Adrenal gland (tissue), 12 donors: Measurements from ENCODE around the gene ARPIN. TPM values are rescaled to one million over a fixed set of nuclear protein-coding genes. Genes with fewer than 3 reads are reported as not detected.

Experiments used
- DNase-seq, 7 donors: peaks; one replicate each; pipeline ENCODE4 v3.0.0-alpha.2; 2019 to 2020
- H3K27ac ChIP-seq, 5 donors: fragments of 200-600 bp; sonication (generic) in 4 of 5; 1 replicate in 3 of 5; 2 replicates in 2 of 5; pipeline versions ENCODE4 v1.5.1 to v1.8.0; 2016 to 2020; ENCODE audit warnings: mild to moderate bottlenecking in 1 of 5
- H3K27me3 ChIP-seq: fragments of 200-600 bp; 2 replicates; pipeline ENCODE4 v1.8.0; 2021
- H3K36me3 ChIP-seq, 2 donors: fragments of 200-600 bp; replicated peaks in 1 of 2; 1 replicate in 1 of 2; 2 replicates in 1 of 2; pipeline versions ENCODE4 v1.5.1 to v1.8.0; 2018 to 2022
- H3K4me1 ChIP-seq, 2 donors: fragments of 200-600 bp; replicated peaks in 1 of 2; 1 replicate in 1 of 2; 2 replicates in 1 of 2; pipeline versions ENCODE4 v1.5.1 to v1.8.0; 2018 to 2021
- H3K4me3 ChIP-seq, 4 donors: fragments of 200-600 bp; sonication (generic) in 3 of 4; one replicate each; pipeline ENCODE4 v1.5.1; 2016 to 2018
- H3K9me3 ChIP-seq, 3 donors: fragments of 200-600 bp; sonication (generic) in 1 of 3; replicated peaks in 1 of 3; 1 replicate in 2 of 3; 2 replicates in 1 of 3; pipeline versions ENCODE4 v1.5.1 to v1.8.0; 2016 to 2021
- POLR2A ChIP-seq, 2 donors: fragments of 450-650 bp; IDR thresholded peaks; one replicate each; pipeline ENCODE4 v1.6.1; 2017; ENCODE audit warnings: antibody characterized with exemption in 2 of 2, mild to moderate bottlenecking in 2 of 2, moderate library complexity in 1 of 2
- WGBS, 4 donors: extraction: QIAGEN DNeasy Blood & Tissue Kit in 2 of 4; methylation state at CpG; one replicate each; pipeline versions ENCODE4 v1.1.5 to v1.1.7; 2013 to 2017; 5-methylcytosine and 5-hydroxymethylcytosine counted together
- intact Hi-C, 2 donors: fragments of 100-400 bp; cut with DNase I; formaldehyde crosslinking; loops; one replicate each; pipeline versions ENCODE4 v1.14.1 to v1.15.0; 2022 to 2023
- polyA plus RNA-seq, 3 donors: library from polyadenylated mRNA; stranded (reverse); fragments of 200-250 nt in 2 of 3; fragments of 350-450 nt in 1 of 3; fragmentation: Illumina TruSeq in 1 of 3; extraction: RNeasy Lipid Tissue Mini Kit (QIAGEN cat#74804) in 1 of 3; gene quantifications; one replicate each; pipeline ENCODE4 v1.2.3, GENCODE V29; 2013 to 2014
- total RNA-seq, 9 donors: library from RNA; depleted of rRNA in 4 of 9; stranded (reverse); fragments of >200 nt in 4 of 9; fragments of 120-200 nt in 1 of 9; fragmentation: NEBNext Ultra II Directional in 1 of 9; extraction: Animal tissue kit (Norgen Biotek cat#: 25700) in 1 of 9; gene quantifications; one replicate each; pipeline versions ENCODE4 v1.1.0 to v1.2.4, GENCODE V29; 2013 to 2023
- TF ChIP-seq, protein P1 (sequence below), 6 experiments: fragments of 450-650 bp in 4 of 6; fragments of 200-600 bp in 2 of 6; sonication (generic) in 1 of 6; IDR thresholded peaks; 1 replicate in 5 of 6; 2 replicates in 1 of 6; pipeline versions ENCODE4 v1.5.1 to v1.8.0; 2016 to 2021; ENCODE audit warnings: antibody characterized with exemption in 6 of 6, mild to moderate bottlenecking in 2 of 6, moderate library complexity in 1 of 6
- donor health status: healthy with polysubstance abuse.
- donor health status: Bipolar disorder and iron deficiency.
- donor health status: DM: yes; HTN: yes; CAD: no.
- donor health status: DM: no; HTN: no; CAD: no.
- donor health status: DM: no; HTN: no; CAD: no.
- donor health status: DM: yes; HTN: yes; CAD: no.

The ARPIN gene
- total and polyA plus RNA-seq, 12 donors: 5.6 to 18.2 (median 9.1) TPM

DNA sequence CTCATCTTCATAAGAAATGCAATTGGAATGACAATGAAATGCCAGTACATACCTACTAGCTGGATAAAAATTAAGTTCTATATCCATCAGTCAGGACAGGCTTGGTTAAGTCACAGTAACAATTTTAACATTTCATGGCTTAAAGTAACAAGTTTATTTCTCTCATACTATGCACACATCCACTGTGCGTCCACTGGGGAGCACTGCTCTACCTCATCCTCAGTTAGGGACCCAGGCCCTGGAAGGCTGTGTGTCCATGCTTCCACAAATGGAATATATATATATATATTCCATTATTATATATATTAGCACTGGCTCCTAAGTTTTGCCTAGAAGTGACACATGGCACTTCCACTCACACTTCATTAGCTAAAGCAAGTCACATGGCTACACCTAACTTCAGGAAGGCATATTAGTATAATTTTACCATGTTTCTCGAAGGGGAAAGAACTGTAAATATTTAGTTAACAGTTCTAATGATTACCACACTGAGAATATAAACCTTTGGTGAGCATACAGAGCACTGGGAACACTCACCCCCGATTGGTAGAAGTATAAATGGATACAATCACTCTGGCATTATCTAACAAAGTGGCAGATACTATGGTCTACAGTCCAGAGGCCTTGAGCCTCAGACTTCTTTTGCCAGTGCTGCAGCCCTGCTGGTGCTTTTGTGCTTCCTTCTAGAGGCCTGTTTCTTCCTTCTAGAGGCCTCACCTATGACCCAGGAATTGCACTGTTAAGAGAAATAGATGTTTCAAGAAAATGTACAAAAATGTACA is 47.6 kb downstream of the ARPIN start:
- no peaks in the 10 kb centered on the region for H3K9me3 ChIP-seq
- peaks cover 7 to 17% of the 10 kb centered on the region in 2 donors for H3K4me1 ChIP-seq
- intact Hi-C loops: no loop called here
- DNase-seq: no peak
- H3K27ac ChIP-seq: no peak overlapping the region
- TF ChIP-seq, protein P1, sequence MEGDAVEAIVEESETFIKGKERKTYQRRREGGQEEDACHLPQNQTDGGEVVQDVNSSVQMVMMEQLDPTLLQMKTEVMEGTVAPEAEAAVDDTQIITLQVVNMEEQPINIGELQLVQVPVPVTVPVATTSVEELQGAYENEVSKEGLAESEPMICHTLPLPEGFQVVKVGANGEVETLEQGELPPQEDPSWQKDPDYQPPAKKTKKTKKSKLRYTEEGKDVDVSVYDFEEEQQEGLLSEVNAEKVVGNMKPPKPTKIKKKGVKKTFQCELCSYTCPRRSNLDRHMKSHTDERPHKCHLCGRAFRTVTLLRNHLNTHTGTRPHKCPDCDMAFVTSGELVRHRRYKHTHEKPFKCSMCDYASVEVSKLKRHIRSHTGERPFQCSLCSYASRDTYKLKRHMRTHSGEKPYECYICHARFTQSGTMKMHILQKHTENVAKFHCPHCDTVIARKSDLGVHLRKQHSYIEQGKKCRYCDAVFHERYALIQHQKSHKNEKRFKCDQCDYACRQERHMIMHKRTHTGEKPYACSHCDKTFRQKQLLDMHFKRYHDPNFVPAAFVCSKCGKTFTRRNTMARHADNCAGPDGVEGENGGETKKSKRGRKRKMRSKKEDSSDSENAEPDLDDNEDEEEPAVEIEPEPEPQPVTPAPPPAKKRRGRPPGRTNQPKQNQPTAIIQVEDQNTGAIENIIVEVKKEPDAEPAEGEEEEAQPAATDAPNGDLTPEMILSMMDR (IDR thresholded peaks at IDR 0.05): no peak
- TF ChIP-seq POLR2A (IDR thresholded peaks at IDR 0.05): no peak
- no peak overlapping the region for H3K4me3 ChIP-seq
- H3K27me3 ChIP-seq: no peaks in the 10 kb centered on the region
- WGBS, 4 donors: 81 to 86% (median 84%) methylated on average over 3 of the region's 3 CpGs
- peaks cover 0 to 20% of the 10 kb centered on the region in 2 donors for H3K36me3 ChIP-seq

DNA sequence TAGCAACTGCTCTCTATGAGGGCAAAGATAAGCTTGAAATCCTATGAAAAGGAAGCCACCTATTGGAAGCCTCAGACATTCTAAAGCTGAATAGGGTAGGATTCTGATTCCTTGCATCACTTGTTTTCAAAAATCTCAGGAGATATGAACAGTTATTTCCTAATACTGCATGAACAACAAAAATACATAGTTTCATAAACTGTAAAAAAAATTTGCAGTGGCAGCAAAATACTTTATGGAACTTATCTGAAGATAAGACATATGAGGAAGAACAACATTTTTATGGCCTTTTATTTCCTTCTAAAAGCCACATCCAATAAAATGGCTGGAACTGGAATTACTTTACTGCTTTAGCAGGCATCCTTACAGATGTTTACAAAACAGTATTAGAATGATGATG is 48.8 kb downstream of the ARPIN start:
- intact Hi-C loops: no loop called here
- no peaks in the 10 kb centered on the region for H3K27me3 ChIP-seq
- H3K36me3 ChIP-seq: peaks cover 0 to 20% of the 10 kb centered on the region in 2 donors
- no peak overlapping the region for H3K27ac ChIP-seq
- no peak for DNase-seq
- peaks cover 7 to 17% of the 10 kb centered on the region in 2 donors for H3K4me1 ChIP-seq
- TF ChIP-seq POLR2A (IDR thresholded peaks at IDR 0.05): no peak
- TF ChIP-seq, protein P1 (IDR thresholded peaks at IDR 0.05): no peak
- no peak overlapping the region for H3K4me3 ChIP-seq
- H3K9me3 ChIP-seq: no peaks in the 10 kb centered on the region

DNA sequence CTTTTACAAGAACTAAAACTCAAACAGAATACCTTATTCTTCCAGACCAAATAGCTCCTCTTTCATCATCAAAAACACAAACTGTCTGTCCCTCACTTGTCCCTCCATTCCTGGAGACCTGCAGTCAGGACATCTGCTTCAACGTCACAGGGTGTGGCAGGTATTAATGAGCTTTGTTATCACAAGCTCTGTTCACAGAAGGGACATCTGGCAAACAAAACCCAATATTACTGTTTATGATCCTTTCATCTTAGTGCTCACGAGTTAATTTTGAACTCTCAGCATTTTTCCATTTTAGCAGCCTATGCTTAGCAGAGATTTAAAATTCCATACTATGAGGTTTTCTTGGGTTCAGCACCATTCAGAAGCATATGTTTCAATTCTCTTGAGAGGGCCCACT is 51.9 kb downstream of the ARPIN start:
- Histone ChIP-seq H3K27ac (no peak overlapping the region), H3K4me1 (peaks cover 7 to 20% of the 10 kb centered on the region in 2 donors), H3K27me3 (no peaks in the 10 kb centered on the region), H3K36me3 (peaks cover 0 to 17% of the 10 kb centered on the region in 2 donors), H3K4me3 (no peak overlapping the region), H3K9me3 (no peaks in the 10 kb centered on the region)
- 72 to 81% (median 78%) methylated on average over 2 of the region's 2 CpGs for WGBS, 4 donors
- DNase-seq: no peak
- intact Hi-C loops: no loop called here
- TF ChIP-seq POLR2A (IDR thresholded peaks at IDR 0.05): no peak
- TF ChIP-seq, protein P1 (IDR thresholded peaks at IDR 0.05): no peak

DNA sequence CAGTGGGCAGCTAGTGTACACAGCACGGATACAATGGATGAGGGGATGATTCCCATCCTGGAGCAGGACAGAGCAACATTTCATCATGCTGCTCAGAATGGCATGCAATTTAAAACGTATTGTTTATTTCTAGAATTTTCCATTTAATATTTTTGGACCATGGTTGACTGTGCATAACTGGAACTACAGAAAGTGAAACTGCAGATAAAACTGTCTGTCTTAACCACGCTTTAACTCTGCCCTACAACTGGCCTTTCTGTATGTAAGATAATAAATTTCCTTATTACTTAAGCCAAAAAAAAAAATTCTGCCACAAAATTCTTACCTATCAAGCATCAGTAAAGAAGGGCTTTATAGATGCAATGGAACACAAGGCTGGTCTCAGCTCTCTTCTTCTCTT is 52.3 kb downstream of the ARPIN start:
- no peaks in the 10 kb centered on the region for H3K9me3 ChIP-seq
- no peaks in the 10 kb centered on the region for H3K27me3 ChIP-seq
- WGBS, 4 donors: 69 to 73% (median 72%) methylated on average over 3 of the region's 3 CpGs
- peaks cover 7 to 20% of the 10 kb centered on the region in 2 donors for H3K4me1 ChIP-seq
- intact Hi-C loops: no loop called here
- no peak for DNase-seq
- no peak overlapping the region for H3K4me3 ChIP-seq
- H3K36me3 ChIP-seq: peaks cover 0 to 13% of the 10 kb centered on the region in 2 donors
- TF ChIP-seq, protein P1 (IDR thresholded peaks at IDR 0.05): no peak
- no peak for TF ChIP-seq POLR2A (IDR thresholded peaks at IDR 0.05)
- H3K27ac ChIP-seq: no peak overlapping the region
